Natural killer cell treated with Interleukin-12 subunit alpha and Interleukin-12 subunit beta and Interleukin-15 and Interleukin-18, amount 100 ng/mL, for 72 hours (primary cell): ENCODE results near the gene SPI1. TPM values are rescaled to one million over a fixed set of nuclear protein-coding genes. Genes with fewer than 3 reads are reported as not detected.
"Not testable (repeated sequence)": the region's sequence is repeated elsewhere in the genome, so short reads cannot be mapped to it uniquely, and the experiment has no call there.

Source experiments
- ATAC-seq, 2 donors: fragments of 150-1000 bp; cut with Tn5 transposase in 1 of 2; sonication (Bioruptor Pico), chemical (Tn5 transposase) in 1 of 2; 2 replicates each; pipeline ENCODE4 v1.10.0; 2021
- DNase-seq: peaks from one replicate; pipeline ENCODE4 v3.0.0; 2022; ENCODE audit warnings: low spot score
- H3K27ac Mint-ChIP-seq, 2 donors: 1 replicate in 1 of 2; 2 replicates in 1 of 2; pipeline ENCODE4 v1.8.0; 2022; ENCODE audit warnings: mixed read lengths in 2 of 2, mild to moderate bottlenecking in 1 of 2, moderate library complexity in 1 of 2
- H3K27me3 Mint-ChIP-seq, 2 donors: 1 replicate in 1 of 2; 2 replicates in 1 of 2; pipeline ENCODE4 v1.8.0; 2022; ENCODE audit warnings: mixed read lengths in 2 of 2
- H3K36me3 Mint-ChIP-seq: one replicate; pipeline ENCODE4 v1.8.0; 2022; ENCODE audit warnings: mixed read lengths
- H3K4me1 Mint-ChIP-seq, 2 donors: 1 replicate in 1 of 2; 2 replicates in 1 of 2; pipeline ENCODE4 v1.8.0; 2022; ENCODE audit warnings: low read depth in 2 of 2, mixed read lengths in 2 of 2, mild to moderate bottlenecking in 1 of 2
- H3K4me3 Mint-ChIP-seq: one replicate; pipeline ENCODE4 v1.8.0; 2022; ENCODE audit warnings: mixed read lengths
- H3K9me3 Mint-ChIP-seq: 2 replicates; pipeline ENCODE4 v1.8.0; 2022; ENCODE audit warnings: mixed read lengths
- total RNA-seq, 2 donors: library from RNA; stranded (reverse); gene quantifications; one replicate each; pipeline ENCODE4 v1.2.3, GENCODE V29; 2022

The SPI1 gene
- total RNA-seq, 2 donors from 2014 or later, result 2.0 to 2.5 TPM

DNA sequence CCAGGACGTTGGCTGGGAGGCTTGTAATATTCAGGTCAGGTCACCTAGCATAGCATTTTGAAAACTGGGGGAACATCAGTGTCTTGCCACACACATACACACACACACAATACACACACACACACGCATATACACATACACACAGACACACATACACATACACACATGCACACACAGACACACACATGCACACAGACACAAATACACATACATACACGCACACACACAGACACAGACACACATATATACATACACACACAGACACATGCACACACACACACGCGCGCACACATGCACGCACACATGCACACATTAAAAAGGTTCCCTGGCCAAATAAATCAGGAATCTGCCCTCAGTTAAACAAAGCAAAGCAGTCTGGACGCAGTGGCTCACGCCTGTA, 38.3 kb downstream of the SPI1 start:
- no peaks in the 10 kb centered on the region for H3K36me3 Mint-ChIP-seq

DNA sequence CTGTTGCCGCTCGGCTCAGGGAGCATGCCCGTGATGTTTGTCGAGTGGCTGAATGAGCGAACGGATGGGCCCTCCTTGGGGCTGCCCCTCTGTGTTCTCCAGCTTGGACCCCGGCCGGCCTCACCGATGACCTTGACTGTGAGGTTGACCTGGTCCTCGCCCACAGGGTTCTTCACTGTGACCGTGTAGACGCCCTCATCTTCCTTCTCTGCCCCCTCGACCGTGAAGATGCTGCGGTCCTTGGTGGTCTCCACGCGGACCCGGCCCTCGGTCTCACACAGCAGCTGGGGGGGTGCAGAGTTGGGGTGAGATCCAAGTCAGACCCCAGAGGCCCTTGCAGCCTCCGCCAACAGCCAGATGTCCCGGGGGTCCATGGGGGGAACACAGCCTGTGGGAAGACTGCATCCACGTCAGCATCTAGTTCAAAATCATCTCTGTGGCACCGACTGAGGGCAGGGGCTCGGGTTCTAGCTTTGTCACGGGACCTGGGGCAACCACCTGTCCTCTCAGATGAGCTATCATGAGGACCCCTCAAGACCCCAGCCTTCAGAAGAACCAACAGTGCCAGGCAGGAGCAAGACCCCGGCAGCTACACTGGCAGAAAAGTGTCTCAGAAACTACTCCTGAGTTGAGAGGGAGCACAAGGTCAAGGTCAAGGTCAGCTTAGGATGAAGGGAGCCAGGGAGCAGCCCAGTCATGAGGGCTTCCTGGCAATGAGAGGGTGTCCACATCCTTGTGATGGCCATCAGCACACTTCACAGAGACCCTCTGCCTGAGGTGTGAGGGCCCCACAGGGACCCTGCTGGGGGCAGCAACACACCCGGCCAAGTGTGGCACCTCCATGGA, 39.7 kb downstream of the SPI1 start:
- Mint-ChIP-seq H3K4me3 (no peak overlapping the region), H3K36me3 (no peaks in the 10 kb centered on the region), H3K4me1 (peaks cover 0 to 2% of the 10 kb centered on the region in 2 donors), H3K9me3 (no peaks in the 10 kb centered on the region), H3K27ac (no peak overlapping the region), H3K27me3 (peaks cover 0 to under 1% of the 10 kb centered on the region in 2 donors)
- DNase-seq (peak; percentile 57), ATAC-seq (no peak)

More for the DNA sequence above, 38.3 kb downstream of the SPI1 start:
- no peaks in the 10 kb centered on the region for H3K9me3 Mint-ChIP-seq
- peaks cover 0 to 2% of the 10 kb centered on the region in 2 donors for H3K27me3 Mint-ChIP-seq
- H3K4me1 Mint-ChIP-seq, result peaks cover 0 to 3% of the 10 kb centered on the region in 2 donors
- DNase-seq (no peak), ATAC-seq (no peak)
- no peak overlapping the region for H3K4me3 Mint-ChIP-seq
- H3K27ac Mint-ChIP-seq, result no peak overlapping the region

DNA sequence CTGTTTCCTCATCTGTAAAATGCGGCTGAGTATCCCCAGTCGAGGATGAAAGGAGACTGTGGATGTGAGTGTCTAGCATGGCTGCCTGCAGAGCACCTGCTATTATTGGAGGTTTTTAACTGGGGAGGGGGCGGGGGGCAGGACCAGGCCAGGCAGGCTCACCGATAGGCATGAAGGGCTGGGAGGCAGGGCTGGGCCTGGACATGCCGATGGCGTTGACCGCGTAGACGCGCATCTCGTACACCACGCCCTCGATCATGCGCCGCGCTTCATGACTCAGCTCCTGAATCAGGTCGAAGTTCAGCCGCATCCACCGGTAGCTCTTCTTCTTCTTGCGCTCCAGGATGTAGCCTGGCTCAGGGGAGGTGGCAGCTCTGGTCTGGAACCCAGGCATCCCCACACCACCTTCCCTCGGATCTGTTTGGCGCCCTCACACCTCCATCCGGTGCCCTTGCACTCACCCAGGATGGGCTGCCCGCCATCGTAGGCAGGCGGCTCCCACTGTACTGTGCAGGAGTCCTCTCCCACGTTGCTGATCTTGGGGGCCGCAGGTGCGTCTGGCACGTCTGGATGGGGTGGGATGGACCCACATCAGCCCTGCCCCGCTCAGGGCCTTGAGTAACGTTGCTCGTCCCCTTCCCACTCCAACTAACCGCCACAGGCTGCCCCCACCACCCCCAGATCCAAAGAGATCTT, 41.0 kb downstream of the SPI1 start:
- no peaks in the 10 kb centered on the region for H3K4me1 Mint-ChIP-seq
- no peaks in the 10 kb centered on the region for H3K36me3 Mint-ChIP-seq
- no peak overlapping the region for H3K4me3 Mint-ChIP-seq
- no peak for DNase-seq
- no peak for ATAC-seq
- H3K27ac Mint-ChIP-seq, result peak overlapping the region in 1 of 2 donors; percentile 47
- H3K27me3 Mint-ChIP-seq, result no peaks in the 10 kb centered on the region
- no peaks in the 10 kb centered on the region for H3K9me3 Mint-ChIP-seq

DNA sequence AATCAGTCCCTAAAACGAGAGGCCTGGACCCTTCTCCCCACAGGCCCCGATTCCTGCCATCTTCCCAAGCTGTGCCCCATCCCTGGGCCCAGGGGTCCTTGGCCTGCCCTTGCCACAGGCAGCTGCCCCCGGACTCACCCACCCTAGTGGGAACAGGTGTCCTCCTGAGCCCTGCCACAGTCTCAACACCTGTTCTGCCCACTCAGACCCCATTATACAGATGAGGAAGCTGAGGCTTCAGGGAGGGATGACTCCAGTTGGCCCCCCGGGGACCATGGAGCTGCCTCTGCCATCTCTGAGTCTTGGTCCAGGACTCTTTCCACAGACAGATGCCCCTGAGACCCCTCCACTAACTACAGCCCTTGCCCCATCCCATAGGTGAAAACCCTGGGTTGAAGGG, 41.8 kb downstream of the SPI1 start:
- H3K4me3 Mint-ChIP-seq, result no peak overlapping the region
- H3K4me1 Mint-ChIP-seq, result no peaks in the 10 kb centered on the region
- H3K27me3 Mint-ChIP-seq, result no peaks in the 10 kb centered on the region
- ATAC-seq (no peak), DNase-seq (no peak)
- no peaks in the 10 kb centered on the region for H3K9me3 Mint-ChIP-seq
- H3K27ac Mint-ChIP-seq, result no peak overlapping the region
- no peaks in the 10 kb centered on the region for H3K36me3 Mint-ChIP-seq

DNA sequence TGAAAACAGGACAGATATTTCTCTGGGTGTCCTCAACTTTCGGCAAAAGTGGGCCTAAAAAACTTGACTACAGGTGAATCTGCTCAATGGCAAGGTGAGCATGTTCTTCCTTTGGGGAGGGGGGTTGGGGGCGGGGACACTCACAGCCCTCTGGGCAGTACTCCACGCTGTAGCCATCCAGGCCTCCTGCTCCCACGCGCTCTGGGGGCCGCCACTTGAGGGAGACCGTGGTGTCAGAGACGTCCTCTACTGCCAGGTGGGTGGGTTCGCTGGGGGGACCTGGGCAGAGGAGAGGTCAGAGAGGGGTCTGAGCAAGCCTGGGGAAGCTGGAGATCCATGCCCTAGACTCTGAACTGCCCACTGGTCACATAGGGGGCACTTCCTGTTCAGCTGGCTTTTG, 42.6 kb downstream of the SPI1 start:
- ATAC-seq (no peak), DNase-seq (no peak)
- Mint-ChIP-seq H3K36me3 (no peaks in the 10 kb centered on the region), H3K27ac (no peak overlapping the region), H3K9me3 (no peaks in the 10 kb centered on the region), H3K4me1 (no peaks in the 10 kb centered on the region), H3K4me3 (no peak overlapping the region), H3K27me3 (no peaks in the 10 kb centered on the region)

DNA sequence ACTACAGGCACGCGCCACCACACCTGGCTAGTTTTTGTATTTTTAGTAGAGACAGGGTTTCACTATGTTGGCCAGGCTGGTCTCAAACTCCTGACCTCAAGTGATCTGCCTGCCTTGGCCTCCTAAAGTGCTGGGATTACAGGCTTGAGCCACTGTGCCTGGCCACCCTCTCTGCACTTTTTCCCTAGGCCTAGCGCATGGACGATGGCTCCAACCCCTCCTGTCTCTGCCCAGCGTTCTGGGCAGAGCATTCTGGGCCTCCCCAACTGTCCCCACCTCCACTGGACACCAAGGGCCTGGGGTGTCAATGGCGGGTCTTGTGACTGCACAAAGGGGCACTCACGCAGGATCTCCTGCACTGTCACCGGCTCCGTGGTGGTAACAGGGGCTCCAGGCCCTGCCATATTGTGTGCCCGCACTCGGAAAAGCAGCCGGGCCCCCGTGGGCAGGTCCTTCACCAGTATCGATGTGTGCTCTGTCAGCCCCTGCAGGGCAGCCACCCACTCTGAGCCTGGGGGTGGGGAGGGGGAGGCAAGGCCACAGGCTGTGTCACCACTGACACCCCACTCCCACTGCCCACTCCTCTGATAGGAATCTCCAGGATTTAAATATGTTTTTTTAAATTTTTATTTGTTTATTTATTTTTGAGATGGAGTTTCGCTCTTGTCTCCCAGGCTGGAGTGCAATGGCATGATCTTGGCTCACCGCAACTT, 43.5 kb downstream of the SPI1 start:
- H3K27ac Mint-ChIP-seq, H3K9me3 Mint-ChIP-seq, H3K4me1 Mint-ChIP-seq, H3K4me3 Mint-ChIP-seq, DNase-seq, H3K36me3 Mint-ChIP-seq, H3K27me3 Mint-ChIP-seq, ATAC-seq: not testable (repeated sequence)

DNA sequence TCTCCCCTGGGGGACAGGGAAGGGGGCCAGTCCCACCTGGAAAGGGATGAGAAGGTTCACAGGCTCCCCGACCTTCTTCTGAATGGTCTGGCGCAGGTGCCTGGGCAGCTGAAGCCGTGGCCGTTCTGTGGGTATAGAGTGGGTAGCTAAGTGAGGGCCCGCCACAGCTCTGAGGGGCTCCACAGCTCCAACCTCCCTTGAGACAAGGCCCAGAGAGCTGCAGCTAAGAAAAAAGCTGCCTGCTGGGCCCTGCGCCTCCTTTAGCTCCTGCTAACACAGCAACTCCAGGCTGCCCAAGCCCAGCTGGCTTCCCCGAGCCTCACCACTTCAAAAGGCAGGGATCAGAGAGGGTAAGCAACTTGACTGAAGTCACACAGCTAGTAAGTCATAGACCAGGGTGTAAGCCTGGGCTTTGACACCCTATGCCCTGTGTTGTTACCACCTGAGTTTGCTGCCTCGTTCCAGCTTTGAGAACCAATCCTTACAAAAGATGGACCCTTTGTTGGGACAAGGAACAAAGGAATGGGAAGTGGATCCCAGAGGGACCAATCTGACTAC, 44.4 kb downstream of the SPI1 start:
- H3K27ac Mint-ChIP-seq, result no peak overlapping the region
- H3K27me3 Mint-ChIP-seq, result no peaks in the 10 kb centered on the region
- no peaks in the 10 kb centered on the region for H3K4me1 Mint-ChIP-seq
- DNase-seq, result no peak
- H3K9me3 Mint-ChIP-seq, result no peaks in the 10 kb centered on the region
- no peak overlapping the region for H3K4me3 Mint-ChIP-seq
- ATAC-seq, result no peak
- no peaks in the 10 kb centered on the region for H3K36me3 Mint-ChIP-seq

DNA sequence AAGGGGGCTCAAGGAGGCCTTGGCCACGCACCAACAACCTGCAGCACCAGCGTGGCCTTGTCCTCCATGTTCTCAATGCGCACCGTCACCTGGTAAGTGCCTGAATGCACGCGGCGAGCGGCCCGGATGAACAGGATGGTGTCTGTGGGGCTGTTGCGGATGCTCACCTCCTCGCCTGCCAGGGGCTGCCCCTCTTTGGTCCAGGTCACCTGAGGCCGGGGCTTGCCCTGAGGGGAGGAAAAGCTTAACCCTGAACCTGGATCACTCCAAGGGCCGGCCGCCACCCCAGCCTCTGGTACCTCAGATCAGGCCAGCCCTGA, 44.9 kb downstream of the SPI1 start:
- H3K27ac Mint-ChIP-seq, result no peak overlapping the region
- no peaks in the 10 kb centered on the region for H3K4me1 Mint-ChIP-seq
- H3K36me3 Mint-ChIP-seq, result no peaks in the 10 kb centered on the region
- H3K9me3 Mint-ChIP-seq, result no peaks in the 10 kb centered on the region
- DNase-seq (no peak), ATAC-seq (no peak)
- no peaks in the 10 kb centered on the region for H3K27me3 Mint-ChIP-seq
- H3K4me3 Mint-ChIP-seq, result no peak overlapping the region

DNA sequence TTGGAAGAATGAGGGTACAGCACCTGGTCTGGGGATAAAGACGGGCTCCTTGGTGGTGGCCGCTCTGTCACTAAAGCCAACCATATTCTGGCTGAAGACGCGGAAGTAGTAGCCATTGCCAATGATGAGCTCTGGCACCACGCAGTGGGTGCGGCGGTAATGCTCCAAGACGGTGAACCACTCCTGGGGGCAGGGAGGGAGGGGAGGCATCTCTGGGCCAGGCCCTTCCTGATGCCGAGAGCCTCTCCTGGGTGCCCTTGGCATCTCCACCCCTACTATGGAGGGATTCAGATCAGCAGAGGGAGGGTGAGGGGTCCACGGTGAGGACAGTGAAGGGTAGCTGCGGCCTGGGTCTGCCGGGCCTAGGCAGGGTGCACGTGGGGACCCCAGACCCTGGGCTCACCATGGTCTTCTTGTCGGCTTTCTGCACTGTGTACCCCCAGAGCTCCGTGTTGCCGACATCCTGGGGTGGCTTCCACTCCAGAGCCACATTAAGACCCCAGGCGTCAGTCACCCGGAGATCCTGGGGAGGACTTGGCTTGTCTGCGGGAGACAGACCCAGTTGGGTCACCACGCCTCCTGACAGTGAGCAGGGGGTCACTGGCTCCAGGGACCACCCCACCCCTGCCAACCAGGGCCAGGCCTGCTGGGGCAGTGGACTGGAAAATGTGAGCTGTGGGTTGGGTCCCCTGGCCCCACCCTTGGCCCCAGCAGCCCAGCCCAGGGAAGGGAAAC, 45.4 kb downstream of the SPI1 start:
- DNase-seq, result no peak
- no peaks in the 10 kb centered on the region for H3K9me3 Mint-ChIP-seq
- ATAC-seq, result no peak
- no peak overlapping the region for H3K4me3 Mint-ChIP-seq
- H3K36me3 Mint-ChIP-seq, result no peaks in the 10 kb centered on the region
- H3K27me3 Mint-ChIP-seq, result no peaks in the 10 kb centered on the region
- H3K27ac Mint-ChIP-seq, result no peak overlapping the region
- H3K4me1 Mint-ChIP-seq, result no peaks in the 10 kb centered on the region

DNA sequence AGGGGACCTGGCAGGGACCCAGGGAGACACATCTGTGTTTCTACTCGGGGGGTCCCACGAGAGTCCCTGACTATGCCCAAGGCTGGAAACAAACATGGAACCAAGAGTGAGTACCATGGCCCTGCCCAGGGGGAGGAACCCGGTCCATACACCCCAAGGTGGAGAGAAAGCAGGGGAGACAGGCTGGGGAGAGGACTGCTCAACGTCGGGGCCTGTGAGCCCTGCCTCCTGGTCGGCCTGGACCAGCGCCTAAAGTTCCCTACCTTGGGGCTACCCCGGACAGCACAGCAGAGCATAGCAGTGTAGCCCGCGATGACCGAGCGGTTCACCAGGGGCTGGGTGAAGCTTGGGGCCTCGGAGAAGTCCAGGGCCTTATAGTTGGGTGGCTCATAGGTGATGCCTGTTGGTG, 46.0 kb downstream of the SPI1 start:
- Mint-ChIP-seq H3K9me3 (no peaks in the 10 kb centered on the region), H3K27ac (no peak overlapping the region), H3K4me1 (no peaks in the 10 kb centered on the region), H3K36me3 (no peaks in the 10 kb centered on the region), H3K27me3 (no peaks in the 10 kb centered on the region), H3K4me3 (no peak overlapping the region)
- DNase-seq, result no peak
- no peak for ATAC-seq

DNA sequence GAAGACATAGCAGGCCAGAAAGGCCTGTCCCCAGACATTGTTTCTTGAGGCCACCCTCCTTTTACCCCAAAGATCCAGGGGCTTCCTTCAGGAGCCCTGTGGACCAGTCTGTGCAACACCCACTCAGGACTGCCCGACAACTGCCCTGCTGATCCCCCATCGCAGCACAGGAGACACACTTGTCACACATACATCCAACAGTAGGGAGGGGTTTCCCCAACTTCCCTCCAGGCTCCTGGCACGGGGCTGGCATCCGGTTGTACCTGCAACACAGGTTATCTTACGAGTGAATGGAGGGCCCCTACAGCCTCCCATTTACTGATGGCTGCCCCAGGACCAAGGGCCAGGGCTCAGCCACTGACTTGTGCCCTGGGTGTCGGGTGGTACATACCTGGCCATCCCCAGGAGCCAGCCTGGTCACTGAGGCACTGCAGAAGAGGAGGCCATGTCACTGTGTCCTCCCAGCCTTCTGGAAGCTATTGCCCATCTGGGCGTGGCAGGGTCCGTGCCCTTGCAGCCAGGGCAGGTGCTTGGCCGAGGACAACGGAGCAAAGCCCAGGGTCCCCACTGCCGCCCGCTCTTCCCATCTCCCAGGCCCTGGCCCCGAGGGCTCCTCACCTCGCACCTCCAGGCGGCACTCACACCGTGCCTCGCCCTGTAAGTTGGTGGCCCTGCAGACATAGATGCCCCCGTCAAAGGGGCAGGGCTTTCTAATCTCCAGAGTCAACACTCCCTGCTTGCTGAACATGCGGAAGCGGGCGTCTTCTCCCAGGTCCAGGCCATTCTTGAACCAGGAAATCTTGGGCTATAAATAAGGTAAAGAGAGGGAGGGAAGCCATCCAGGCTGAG, 46.7 kb downstream of the SPI1 start:
- Mint-ChIP-seq H3K4me1 (no peaks in the 10 kb centered on the region), H3K27me3 (no peaks in the 10 kb centered on the region), H3K9me3 (no peaks in the 10 kb centered on the region), H3K27ac (no peak overlapping the region), H3K4me3 (no peak overlapping the region), H3K36me3 (peaks cover 2% of the 10 kb centered on the region)
- ATAC-seq (no peak), DNase-seq (no peak)

DNA sequence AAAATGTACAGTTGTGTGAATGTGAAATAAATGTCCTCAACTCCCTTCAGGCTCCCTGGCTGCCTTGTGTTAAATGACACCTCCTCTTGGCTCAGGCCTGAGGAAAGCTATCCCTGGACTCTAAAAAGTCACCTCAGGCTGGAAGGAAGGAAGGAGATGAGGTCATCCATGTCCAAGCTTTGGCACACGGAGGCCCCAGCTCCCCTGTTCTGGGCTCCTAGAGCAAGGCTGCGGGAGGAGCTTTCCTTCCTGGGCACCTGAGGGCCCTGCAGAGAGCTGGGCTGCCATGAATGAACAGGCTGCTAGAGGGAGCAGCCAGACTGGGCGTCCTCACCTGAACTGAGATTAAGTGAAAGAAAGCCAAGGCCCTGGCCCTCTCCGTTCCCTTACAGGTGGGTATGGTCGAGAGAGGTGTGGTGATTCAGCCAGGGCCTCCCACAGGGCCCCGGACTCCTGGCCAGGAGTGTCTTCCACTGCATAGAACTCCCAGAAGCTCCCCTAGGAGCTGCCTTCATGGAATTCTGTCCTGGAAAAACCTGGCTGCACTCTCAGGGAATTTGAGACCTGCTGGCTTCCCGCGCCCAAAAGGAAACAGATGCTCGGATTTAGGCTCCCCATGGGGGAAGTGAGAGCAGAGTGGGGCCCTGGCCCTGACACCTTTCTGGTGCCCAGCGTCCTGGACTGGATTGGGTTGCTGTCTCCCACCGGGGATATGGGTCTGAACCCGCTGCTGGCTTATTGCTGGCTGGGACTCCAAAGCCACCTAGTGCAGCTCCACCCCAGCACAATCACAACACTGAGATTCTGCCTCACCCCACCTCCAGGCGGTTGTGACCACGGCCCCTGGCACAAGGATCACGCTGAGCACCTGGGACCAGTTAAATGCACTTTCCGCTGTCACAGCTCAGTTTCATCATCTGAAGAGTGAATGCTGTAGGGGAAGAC, 48.1 kb downstream of the SPI1 start:
- Mint-ChIP-seq H3K9me3 (no peaks in the 10 kb centered on the region), H3K27me3 (no peaks in the 10 kb centered on the region), H3K4me1 (no peaks in the 10 kb centered on the region), H3K27ac (no peak overlapping the region), H3K36me3 (peaks cover 8% of the 10 kb centered on the region), H3K4me3 (no peak overlapping the region)
- no peak for ATAC-seq
- DNase-seq, result no peak
